K562 (cell line): ENCODE results near the gene MACROH2A2. TPM values are rescaled to one million over a fixed set of nuclear protein-coding genes. Genes with fewer than 3 reads are reported as not detected.

Experiments
- ATAC-seq: fragments of 200-7000 bp; cut with Tn5 transposase; 3 replicates; pipeline ENCODE4 v1.9.1; 2020; ENCODE audit warnings: moderate library complexity
- BruUV-seq: library from RNA; stranded (reverse); fragments of 400-500 nt; replicated peaks from 2 replicates; lab custom pipeline; 2021; lab: Mats Ljungman, UMichigan
- CTCF ChIA-PET: fragments of 300-600 bp; formaldehyde crosslinking; extraction: SDS; loops from one replicate; lab custom pipeline; 2021; ENCODE audit warnings: low intra/inter-chr PET ratio; lab: Yijun Ruan, JAX
- POLR2A ChIA-PET: fragments of 300-600, 350-650 bp; sonication (Branson Sonifier 250); formaldehyde crosslinking; extraction: SDS; loops from one replicate; lab custom pipeline; 2021; ENCODE audit warnings: antibody characterized with exemption, inconsistent platforms; lab: Yijun Ruan, JAX
- DNase-seq, 4 experiments: peaks; one replicate each; pipeline versions ENCODE4 v3.0.0 to v3.0.0-alpha.2; 2011 to 2018; ENCODE audit warnings: low spot score in 3 of 4, mixed read lengths in 3 of 4; ENCODE audit errors: extremely low read depth in 1 of 4
- FAIRE-seq: peaks from 2 replicates; lab custom pipeline; 2011; peaks lifted over from hg19 to GRCh38; lab: Jason Lieb, UNC
- H2AFZ ChIP-seq: 2 replicates; pipeline ENCODE4 v1.6.0; 2011; ENCODE audit warnings: low read depth, low read length, control low read depth, inconsistent platforms
- H3K27ac ChIP-seq: fragments of 200-600 bp; 3 replicates; pipeline ENCODE4 v1.8.0; 2011; ENCODE audit warnings: low read depth, mild to moderate bottlenecking, control low read depth, inconsistent platforms, low read length, moderate library complexity, mixed read lengths; ENCODE audit errors: extremely low read depth
- H3K27me3 ChIP-seq, 2 experiments: fragments of 300-600 bp in 1 of 2; 2 replicates in 1 of 2; 3 replicates in 1 of 2; pipeline versions ENCODE4 v1.6.0 to v1.8.0; 2011; ENCODE audit warnings: inconsistent platforms in 2 of 2, low read length in 2 of 2, mild to moderate bottlenecking in 1 of 2, mixed read lengths in 1 of 2, moderate library complexity in 1 of 2; ENCODE audit not compliant: control insufficient read depth in 2 of 2, insufficient read depth in 2 of 2
- H3K36me3 ChIP-seq: fragments of 300-600 bp; 3 replicates; pipeline ENCODE4 v1.8.0; 2011; ENCODE audit warnings: mild to moderate bottlenecking, low read length, inconsistent platforms; ENCODE audit not compliant: control insufficient read depth, insufficient read depth
- H3K4me1 ChIP-seq, 2 experiments: fragments of 200-600 bp in 1 of 2; replicated peaks in 1 of 2; 2 replicates in 1 of 2; 3 replicates in 1 of 2; pipeline versions ENCODE4 v1.5.1 to v1.8.0; 2011; ENCODE audit warnings: inconsistent platforms in 2 of 2, low read length in 2 of 2, mild to moderate bottlenecking in 1 of 2, mixed read lengths in 1 of 2, moderate library complexity in 1 of 2; ENCODE audit not compliant: control insufficient read depth in 2 of 2, insufficient read depth in 2 of 2
- H3K4me2 ChIP-seq: 2 replicates; pipeline ENCODE4 v1.6.1; 2011; ENCODE audit warnings: low read length, control low read depth, inconsistent platforms, mixed read lengths; ENCODE audit not compliant: insufficient read depth
- H3K4me3 ChIP-seq: fragments of 200-600 bp; sonication (generic), shearing (Covaris generic); 2 replicates; pipeline ENCODE4 v1.5.1; 2016; ENCODE audit warnings: control low read depth, inconsistent platforms
- H3K79me2 ChIP-seq: fragments of 200-600 bp; 3 replicates; pipeline ENCODE4 v1.8.0; 2011; ENCODE audit warnings: low read length, inconsistent platforms; ENCODE audit not compliant: control insufficient read depth, insufficient read depth
- H3K9ac ChIP-seq, 2 experiments: 2 replicates each; pipeline versions ENCODE4 v1.6.0 to v1.6.1; 2011; ENCODE audit warnings: low read depth in 2 of 2, low read length in 2 of 2, control low read depth in 1 of 2, inconsistent platforms in 1 of 2, mild to moderate bottlenecking in 1 of 2, mixed read lengths in 1 of 2; ENCODE audit not compliant: insufficient read depth in 1 of 2
- H3K9me1 ChIP-seq: one replicate; pipeline ENCODE4 v1.6.0; 2011; ENCODE audit warnings: inconsistent platforms, mild to moderate bottlenecking, low read length, moderate library complexity; ENCODE audit not compliant: control insufficient read depth, insufficient read depth
- H3K9me3 ChIP-seq: replicated peaks from 2 replicates; pipeline ENCODE4 v1.5.1; 2011; ENCODE audit warnings: low read depth, low read length, inconsistent platforms; ENCODE audit not compliant: control insufficient read depth, insufficient read depth
- H4K20me1 ChIP-seq: replicated peaks from 2 replicates; pipeline ENCODE4 v1.6.1; 2011; ENCODE audit warnings: low read length, inconsistent platforms, mixed read lengths; ENCODE audit not compliant: control insufficient read depth, insufficient read depth
- EP400 ChIP-seq: fragments of 450-650 bp; IDR thresholded peaks from 2 replicates; pipeline ENCODE4 v1.6.1; 2017; ENCODE audit warnings: antibody characterized with exemption, mild to moderate bottlenecking, moderate library complexity
- L3MBTL2 ChIP-seq: fragments of 450-650 bp; IDR thresholded peaks from 2 replicates; pipeline ENCODE4 v1.6.1; 2016; ENCODE audit warnings: mild to moderate bottlenecking, moderate library complexity
- MYC ChIP-seq, 2 experiments: fragments of 250-450 bp in 1 of 2; sonication (Bioruptor Pico) in 1 of 2; IDR thresholded peaks; 2 replicates each; pipeline versions ENCODE4 v1.5.1 to v1.6.1; 2012 to 2021; ENCODE audit warnings: low read depth in 2 of 2, borderline replicate concordance in 1 of 2, improper control_type of control experiment in 1 of 2, low read length in 1 of 2, mild to moderate bottlenecking in 1 of 2, moderate library complexity in 1 of 2
- PRPF4 ChIP-seq: fragments of 200-400 bp; formaldehyde crosslinking; IDR thresholded peaks from one replicate; pipeline ENCODE4 v1.6.1; 2017; ENCODE audit warnings: low read length, low read depth, mild to moderate bottlenecking; ENCODE audit not compliant: insufficient read depth, poor library complexity, severe bottlenecking
- RFX5 ChIP-seq: IDR thresholded peaks from 2 replicates; pipeline ENCODE4 v1.6.1; 2011; ENCODE audit warnings: low read depth, mild to moderate bottlenecking, improper control_type of control experiment, low read length
- YY1 ChIP-seq, 3 experiments: IDR thresholded peaks; 2 replicates each; pipeline ENCODE4 v1.6.1; 2011; ENCODE audit warnings: low read length in 2 of 3, mild to moderate bottlenecking in 2 of 3, moderate library complexity in 2 of 3, borderline replicate concordance in 1 of 3, control low read depth in 1 of 3, low read depth in 1 of 3; ENCODE audit not compliant: insufficient read depth in 3 of 3, insufficient replicate concordance in 2 of 3, control insufficient read depth in 1 of 3, insufficient read length in 1 of 3; ENCODE audit errors: extremely low read depth in 1 of 3
- ZNF766 ChIP-seq: fragments of 200-800 bp; sonication (Bioruptor generic); conservative IDR thresholded peaks from 2 replicates; pipeline ENCODE4 v1.6.1; 2016; ENCODE audit warnings: missing genetic modification characterization, missing compliant biosample characterization
- WGBS: fragments of 100-300 bp; shearing (Covaris generic); methylation state at CpG from one replicate; pipeline ENCODE4 v1.1.6; 2016; ENCODE audit warnings: low coverage, mixed read lengths; ENCODE audit not compliant: insufficient coverage; ENCODE audit errors: missing lambda C conversion rate; 5-methylcytosine and 5-hydroxymethylcytosine counted together
- in situ Hi-C: fragments of 300-500 bp; cut with MboI; formaldehyde crosslinking; loops from 4 replicates; pipeline ENCODE4 v1.15.0; 2018; ENCODE audit warnings: inconsistent platforms, mixed read lengths
- intact Hi-C: fragments of 100-400 bp; cut with micrococcal nuclease; formaldehyde crosslinking; loops from 2 replicates; pipeline ENCODE4 v1.14.2; 2022
- polyA plus RNA-seq, 8 experiments: library from polyadenylated mRNA; depleted of rRNA in 4 of 8; stranded (reverse) in 5 of 8; unstranded in 3 of 8; fragments of >200 nt; fragmentation: Nextera tagmentation in 2 of 8; fragmentation: Illumina TruSeq in 1 of 8; extraction: Ambion mirVana in 2 of 8; extraction: Trizol in 1 of 8; gene quantifications; 2 replicates each; pipeline versions ENCODE4 v1.2.1 to v1.2.3, GENCODE V29; 2011 to 2014; ENCODE audit warnings: inconsistent platforms in 1 of 8, missing spikeins in 1 of 8
- total RNA-seq, 7 experiments: library from RNA; depleted of rRNA in 6 of 7; stranded (reverse); fragments of >200 nt in 6 of 7; fragmentation: Illumina TruSeq in 2 of 7; extraction: Trizol in 2 of 7; gene quantifications; 2 replicates each; pipeline versions ENCODE4 v1.2.1 to v1.2.3, GENCODE V29; 2011 to 2021; ENCODE audit warnings: low replicate concordance in 1 of 7

The MACROH2A2 gene
- total and polyA plus RNA-seq, 9 of the 15 experiments (the other 6 are each of a cell fraction or from before 2014, with no cell fraction given) = 0.07 TPM; not detected in 8

DNA sequence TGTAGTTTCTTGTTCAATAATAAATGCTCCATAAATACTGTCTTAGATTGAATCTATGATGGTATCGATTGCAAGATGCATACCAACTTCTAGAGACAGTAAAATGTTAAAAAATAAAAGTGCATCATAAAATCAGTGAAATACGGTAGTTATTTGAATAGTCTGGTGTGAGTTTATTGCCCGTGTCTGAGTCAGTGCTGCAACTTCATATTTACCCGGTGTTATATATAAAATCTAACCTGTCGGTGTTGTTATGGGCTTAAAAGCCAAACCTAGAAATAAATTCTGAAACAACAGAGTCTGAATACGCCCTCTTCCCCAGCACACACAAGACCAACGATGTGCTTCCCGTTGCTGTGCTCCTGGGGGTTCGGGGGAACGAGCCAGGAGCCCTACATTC, 16.3 kb downstream of the MACROH2A2 start:
- intact Hi-C loops (no loop called here), in situ Hi-C loops (no loop called here)
- Histone ChIP-seq H3K9me3 (no peaks in the 10 kb centered on the region), H2AFZ (peak overlapping the region; percentile 14; the same call in 1 of the 2 replicates), H4K20me1 (no peaks in the 10 kb centered on the region), H3K9me1 (no peaks in the 10 kb centered on the region), H3K79me2 (no peaks in the 10 kb centered on the region), H3K27ac (no peak overlapping the region), H3K36me3 (no peaks in the 10 kb centered on the region), H3K4me3 (no peak overlapping the region), H3K27me3 (peaks cover 26 to 31% of the 10 kb centered on the region in 2 experiments), H3K4me1 (no peaks in the 10 kb centered on the region), H3K9ac (no peak overlapping the region), H3K4me2 (no peak overlapping the region)
- ATAC-seq = no peak
- POLR2A ChIA-PET = interaction anchor here (0.6 kb wide), 1 partner anchor 12 kb away, joined by 4 read pairs; no protein-coding TSS in a partner anchor
- no peak for FAIRE-seq
- DNase-seq = no peak
- WGBS = 4% methylated on average over 10 of the region's 10 CpGs
- TF ChIP-seq RFX5 (no peak), EP400 (0 out of 2 replicates have a peak, but pooled peaks have one; percentile 5)
- CTCF ChIA-PET = no interaction called here
- BruUV-seq = no TSS peak

- no peaks in the 10 kb centered on the region for H3K36me3 ChIP-seq
- BruUV-seq = no TSS peak
- in situ Hi-C loops = no loop called here
- H3K79me2 ChIP-seq = no peaks in the 10 kb centered on the region
- H3K4me1 ChIP-seq = no peaks in the 10 kb centered on the region
- intact Hi-C loops = no loop called here
- H3K9ac ChIP-seq = no peak overlapping the region
- peaks cover 26 to 35% of the 10 kb centered on the region in 2 experiments for H3K27me3 ChIP-seq
- H4K20me1 ChIP-seq = no peaks in the 10 kb centered on the region
- POLR2A ChIA-PET = no interaction called here
- no peak overlapping the region for H3K27ac ChIP-seq
- CTCF ChIA-PET = no interaction called here
- no peak for FAIRE-seq
- H3K9me3 ChIP-seq = no peaks in the 10 kb centered on the region
- H2AFZ ChIP-seq = peak overlapping the region; percentile 14; the same call in 1 of the 2 replicates
- DNase-seq = no peak
- H3K4me3 ChIP-seq = no peak overlapping the region
- H3K9me1 ChIP-seq = no peaks in the 10 kb centered on the region
- no peak for ATAC-seq
- 0% methylated on average over 5 of the region's 5 CpGs for WGBS
- no peak overlapping the region for H3K4me2 ChIP-seq
- TF ChIP-seq YY1 (IDR thresholded peaks at IDR 0.05; ENCODE audit: borderline replicate concordance in 1 of 3, control insufficient read depth in 1 of 3, extremely low read depth in 1 of 3, insufficient read depth in 3 of 3, insufficient read length in 1 of 3, insufficient replicate concordance in 2 of 3, low read depth in 1 of 3, low read length in 2 of 3) = peak in 1 of 3 experiments; percentile 21
- TF ChIP-seq PRPF4 = no peak
- peak; percentile 44; the same call in 1 of the 2 replicates for TF ChIP-seq MYC (IDR thresholded peaks at IDR 0.05; ENCODE audit: low read depth, low read length)
- no peak for TF ChIP-seq MYC (CRISPR knock-in tag; IDR thresholded peaks at IDR 0.05; ENCODE audit: borderline replicate concordance, low read depth)
- TF ChIP-seq ZNF766 (CRISPR knock-in tag) = no peak
- TF ChIP-seq L3MBTL2 = peak; percentile 55; the same call in 1 of the 2 replicates
- TF ChIP-seq EP400 = 0 out of 2 replicates have a peak, but pooled peaks have one; percentile 7
Measured at GRCh38 chr10:70069346-70069745, 16.7 kb downstream of the MACROH2A2 start.
